T1000 (cell line): ENCODE data around the gene STAG1.
"Not testable (repeated sequence)": the region's sequence is repeated elsewhere in the genome, so short reads cannot be mapped to it uniquely, and the experiment has no call there.

Source experiments
- DNase-seq: peaks from one replicate; lab custom pipeline; 2025; ENCODE audit warnings: mixed read lengths; lab: John Stamatoyannopoulos, UW

STAG1 gene

GRCh38 chr3:136512381-136512780, 239.8 kb downstream of the STAG1 start:
- no peak for DNase-seq

- DNase-seq: no peak
These were observed 246.5 kb downstream of the STAG1 start for GRCh38 chr3:136505676-136506075.

- DNase-seq: no peak
These were observed 249.1 kb downstream of the STAG1 start for GRCh38 chr3:136503056-136503455.

- DNase-seq: no peak
These were observed 253.2 kb downstream of the STAG1 start for GRCh38 chr3:136498919-136499447.

GRCh38 chr3:136495213-136495612, 257.0 kb downstream of the STAG1 start:
- DNase-seq: no peak

- DNase-seq: no peak
These were observed 261.4 kb downstream of the STAG1 start for GRCh38 chr3:136490646-136491405.

- no peak for DNase-seq
These were observed 266.4 kb downstream of the STAG1 start for GRCh38 chr3:136485777-136486176.

- DNase-seq: no peak
These were observed 275.9 kb downstream of the STAG1 start for GRCh38 chr3:136476280-136476679.

- DNase-seq: not testable (repeated sequence)
These were observed 277.3 kb downstream of the STAG1 start for GRCh38 chr3:136474876-136475275.

GRCh38 chr3:136473716-136474326, 278.4 kb downstream of the STAG1 start:
- no peak for DNase-seq

GRCh38 chr3:136465296-136465695, 286.9 kb downstream of the STAG1 start:
- no peak for DNase-seq

GRCh38 chr3:136464502-136464901, 287.7 kb downstream of the STAG1 start:
- no peak for DNase-seq

- no peak for DNase-seq
These were observed 289.0 kb downstream of the STAG1 start for GRCh38 chr3:136463170-136463569.

GRCh38 chr3:136457793-136458192, 294.4 kb downstream of the STAG1 start:
- no peak for DNase-seq

- no peak for DNase-seq
These were observed 296.0 kb downstream of the STAG1 start for GRCh38 chr3:136456196-136456595.

- no peak for DNase-seq
These were observed 307.6 kb downstream of the STAG1 start for GRCh38 chr3:136444581-136444980.

GRCh38 chr3:136437043-136437442, 315.1 kb downstream of the STAG1 start:
- DNase-seq: no peak

GRCh38 chr3:136434429-136434828, 317.7 kb downstream of the STAG1 start:
- DNase-seq: no peak

GRCh38 chr3:136432685-136433084, 319.5 kb downstream of the STAG1 start:
- DNase-seq: no peak

GRCh38 chr3:136428167-136428566, 324.0 kb downstream of the STAG1 start:
- no peak for DNase-seq

- DNase-seq: no peak
These were observed 324.9 kb downstream of the STAG1 start for GRCh38 chr3:136427236-136427635.

- no peak for DNase-seq
These were observed 337.7 kb downstream of the STAG1 start for GRCh38 chr3:136414476-136414875.

GRCh38 chr3:136412307-136412706, 339.9 kb downstream of the STAG1 start:
- DNase-seq: no peak
